ENCODE data around the gene PLA2R1.

PLA2R1 gene

GRCh38 chr2:159961037-159961436 is 101.4 kb downstream of the PLA2R1 start:
- Histone ChIP-seq H3K36me3 (replicated peaks; ENCODE audit: low read depth, low read length) (no peaks in the 10 kb centered on the region), H3K9ac (ENCODE audit: low read length) (peak overlapping the region; percentile 19; the same call in 1 of the 2 replicates), H2AFZ (ENCODE audit: low read depth, low read length) (no peak overlapping the region), H3K4me3 (ENCODE audit: low read length) (peak overlapping the region; percentile 33), H3K79me2 (ENCODE audit: low read length) (no peaks in the 10 kb centered on the region), H3K4me1 (ENCODE audit: low read length) (peaks cover 46% of the 10 kb centered on the region), H3K27me3 (ENCODE audit: low read depth, low read length) (no peaks in the 10 kb centered on the region), H4K20me1 (ENCODE audit: insufficient read depth, low read length) (no peaks in the 10 kb centered on the region), H3K4me2 (ENCODE audit: low read length) (peak overlapping the region; percentile 63), H3K27ac (ENCODE audit: low read length) (no peak overlapping the region), H3K9me3 (ENCODE audit: insufficient read depth, low read length) (no peaks in the 10 kb centered on the region)
- TF ChIP-seq EZH2phosphoT487 (IDR thresholded peaks at IDR 0.05; ENCODE audit: low read depth) (no peak), CTCF (IDR thresholded peaks at IDR 0.05; ENCODE audit: low read depth, low read length) (no peak)

- Histone ChIP-seq H3K27ac (ENCODE audit: low read length) (no peak overlapping the region), H3K79me2 (ENCODE audit: low read length) (no peaks in the 10 kb centered on the region), H4K20me1 (ENCODE audit: insufficient read depth, low read length) (no peaks in the 10 kb centered on the region), H3K27me3 (ENCODE audit: low read depth, low read length) (no peaks in the 10 kb centered on the region), H3K4me2 (ENCODE audit: low read length) (peak overlapping the region; percentile 63), H2AFZ (ENCODE audit: low read depth, low read length) (no peak overlapping the region; the same call in 1 of the 2 replicates), H3K36me3 (replicated peaks; ENCODE audit: low read depth, low read length) (no peaks in the 10 kb centered on the region), H3K9me3 (ENCODE audit: insufficient read depth, low read length) (no peaks in the 10 kb centered on the region), H3K9ac (ENCODE audit: low read length) (0 out of 2 replicates have a peak overlapping the region, but pooled peaks have one; percentile 19), H3K4me3 (ENCODE audit: low read length) (peak overlapping the region; percentile 33), H3K4me1 (ENCODE audit: low read length) (peaks cover 44% of the 10 kb centered on the region)
- TF ChIP-seq CTCF (IDR thresholded peaks at IDR 0.05; ENCODE audit: low read depth, low read length), result no peak
- TF ChIP-seq EZH2phosphoT487 (IDR thresholded peaks at IDR 0.05; ENCODE audit: low read depth), result no peak
These were observed 102.0 kb downstream of the PLA2R1 start for GRCh38 chr2:159960414-159960813.

GRCh38 chr2:159959136-159959535 is 103.3 kb downstream of the PLA2R1 start:
- Histone ChIP-seq H3K9me3 (ENCODE audit: insufficient read depth, low read length) (no peaks in the 10 kb centered on the region), H3K27ac (ENCODE audit: low read length) (no peak overlapping the region), H3K79me2 (ENCODE audit: low read length) (no peaks in the 10 kb centered on the region), H3K27me3 (ENCODE audit: low read depth, low read length) (no peaks in the 10 kb centered on the region), H2AFZ (ENCODE audit: low read depth, low read length) (no peak overlapping the region), H3K4me2 (ENCODE audit: low read length) (no peak overlapping the region), H3K4me1 (ENCODE audit: low read length) (peaks cover 35% of the 10 kb centered on the region), H4K20me1 (ENCODE audit: insufficient read depth, low read length) (no peaks in the 10 kb centered on the region), H3K36me3 (replicated peaks; ENCODE audit: low read depth, low read length) (no peaks in the 10 kb centered on the region), H3K9ac (ENCODE audit: low read length) (no peak overlapping the region), H3K4me3 (ENCODE audit: low read length) (no peak overlapping the region)
- TF ChIP-seq EZH2phosphoT487 (IDR thresholded peaks at IDR 0.05; ENCODE audit: low read depth) (no peak), CTCF (IDR thresholded peaks at IDR 0.05; ENCODE audit: low read depth, low read length) (no peak)

- H3K27ac ChIP-seq (ENCODE audit: low read length), result no peak overlapping the region
- no peaks in the 10 kb centered on the region for H4K20me1 ChIP-seq (ENCODE audit: insufficient read depth, low read length)
- no peaks in the 10 kb centered on the region for H3K4me1 ChIP-seq (ENCODE audit: low read length)
- no peaks in the 10 kb centered on the region for H3K27me3 ChIP-seq (ENCODE audit: low read depth, low read length)
- H3K4me3 ChIP-seq (ENCODE audit: low read length), result no peak overlapping the region
- H3K36me3 ChIP-seq (replicated peaks; ENCODE audit: low read depth, low read length), result no peaks in the 10 kb centered on the region
- H3K9me3 ChIP-seq (ENCODE audit: insufficient read depth, low read length), result no peaks in the 10 kb centered on the region
- TF ChIP-seq CTCF (IDR thresholded peaks at IDR 0.05; ENCODE audit: low read depth, low read length) (no peak), EZH2phosphoT487 (IDR thresholded peaks at IDR 0.05; ENCODE audit: low read depth) (no peak)
- no peak overlapping the region for H3K4me2 ChIP-seq (ENCODE audit: low read length)
- no peaks in the 10 kb centered on the region for H3K79me2 ChIP-seq (ENCODE audit: low read length)
- no peak overlapping the region for H2AFZ ChIP-seq (ENCODE audit: low read depth, low read length)
- H3K9ac ChIP-seq (ENCODE audit: low read length), result no peak overlapping the region
These were observed 109.1 kb downstream of the PLA2R1 start for GRCh38 chr2:159953136-159953823.

All from OCI-LY3 (cell line).